Thyroid gland (tissue), 4 donors: ENCODE measurements around the gene DVL3.

Source experiments
- CTCF ChIP-seq, 6 experiments: fragments of 200-600 bp in 3 of 6; fragments of 450-650 bp in 3 of 6; sonication (generic) in 3 of 6; IDR thresholded peaks; one replicate each; pipeline ENCODE4 v1.5.1; 2016 to 2019; ENCODE audit warnings: antibody characterized with exemption in 6 of 6, mild to moderate bottlenecking in 2 of 6, inconsistent platforms in 1 of 6, moderate library complexity in 1 of 6
- POLR2A ChIP-seq, 2 donors: fragments of 450-650 bp; IDR thresholded peaks; one replicate each; pipeline ENCODE4 v1.6.1; 2017; ENCODE audit warnings: antibody characterized with exemption in 2 of 2, mild to moderate bottlenecking in 2 of 2, moderate library complexity in 1 of 2

- no peak for TF ChIP-seq POLR2A (IDR thresholded peaks at IDR 0.05)
- TF ChIP-seq CTCF (IDR thresholded peaks at IDR 0.05) = no peak
Observed at GRCh38 chr3:184165543-184165942, 10.4 kb downstream of the DVL3 start.
